ENCODE measurements around the gene RETREG1.
A peak's percentile ranks its signal among the peaks of the same experiment; 100 is the strongest.
"Not testable (repeated sequence)": the region's sequence is repeated elsewhere in the genome, so short reads cannot be mapped to it uniquely, and the experiment has no call there.

RETREG1 gene

GRCh38 chr5:16492398-16493140 lies 124.2 kb downstream of the RETREG1 start:
- DNase-seq (ENCODE audit: low read depth in 1 of 2, low spot score in 1 of 2), result no peak

GRCh38 chr5:16490911-16491310 lies 125.9 kb downstream of the RETREG1 start:
- no peak for DNase-seq (ENCODE audit: low read depth in 1 of 2, low spot score in 1 of 2)

- no peak for DNase-seq (ENCODE audit: low read depth in 1 of 2, low spot score in 1 of 2)
Measured at GRCh38 chr5:16489322-16489791, 127.4 kb downstream of the RETREG1 start.

GRCh38 chr5:16487456-16487855 lies 129.3 kb downstream of the RETREG1 start:
- DNase-seq (ENCODE audit: low read depth in 1 of 2, low spot score in 1 of 2), result no peak

GRCh38 chr5:16486711-16487111 lies 130.1 kb downstream of the RETREG1 start:
- no peak for DNase-seq (ENCODE audit: low read depth in 1 of 2, low spot score in 1 of 2)

- no peak for DNase-seq (ENCODE audit: low read depth in 1 of 2, low spot score in 1 of 2)
Measured at GRCh38 chr5:16485656-16486055, 131.1 kb downstream of the RETREG1 start.

- DNase-seq (ENCODE audit: low read depth in 1 of 2, low spot score in 1 of 2), result no peak
Measured at GRCh38 chr5:16484081-16484480, 132.7 kb downstream of the RETREG1 start.

- DNase-seq (ENCODE audit: low read depth in 1 of 2, low spot score in 1 of 2), result no peak
Measured at GRCh38 chr5:16483361-16483760, 133.4 kb downstream of the RETREG1 start.

- no peak for DNase-seq (ENCODE audit: low read depth in 1 of 2, low spot score in 1 of 2)
Measured at GRCh38 chr5:16482891-16483290, 133.9 kb downstream of the RETREG1 start.

GRCh38 chr5:16480821-16481538 lies 135.8 kb downstream of the RETREG1 start:
- no peak for DNase-seq (ENCODE audit: low read depth in 1 of 2, low spot score in 1 of 2)

- no peak for DNase-seq (ENCODE audit: low read depth in 1 of 2, low spot score in 1 of 2)
Measured at GRCh38 chr5:16480144-16480543, 136.7 kb downstream of the RETREG1 start.

- DNase-seq (ENCODE audit: low read depth in 1 of 2, low spot score in 1 of 2), result no peak
Measured at GRCh38 chr5:16477541-16477940, 139.3 kb downstream of the RETREG1 start.

- not testable (repeated sequence) for DNase-seq (ENCODE audit: low read depth in 1 of 2, low spot score in 1 of 2)
Measured at GRCh38 chr5:16476417-16476816, 140.4 kb downstream of the RETREG1 start.

GRCh38 chr5:16471387-16471786 lies 145.4 kb downstream of the RETREG1 start:
- no peak for DNase-seq (ENCODE audit: low read depth in 1 of 2, low spot score in 1 of 2)

GRCh38 chr5:16467363-16468219 lies 149.2 kb downstream of the RETREG1 start:
- peak in 1 of 2 donors; percentile 38 for DNase-seq (ENCODE audit: low read depth in 1 of 2, low spot score in 1 of 2)

- peak; percentile 70 to 83 for DNase-seq (ENCODE audit: low read depth in 1 of 2, low spot score in 1 of 2)
Measured at GRCh38 chr5:16465544-16466432, 151.0 kb downstream of the RETREG1 start, which contains the start of gene ZNF622. Gene ZNF622, minus strand, starts transcription at chr5:16465800. Its CDS starts 135 bp downstream, at chr5:16465665.

- peak in 1 of 2 donors; percentile 3 for DNase-seq (ENCODE audit: low read depth in 1 of 2, low spot score in 1 of 2)
Measured at GRCh38 chr5:16464664-16465543, 151.9 kb downstream of the RETREG1 start.

GRCh38 chr5:16464231-16464630 lies 152.6 kb downstream of the RETREG1 start:
- no peak for DNase-seq (ENCODE audit: low read depth in 1 of 2, low spot score in 1 of 2)

- DNase-seq (ENCODE audit: low read depth in 1 of 2, low spot score in 1 of 2), result no peak
Measured at GRCh38 chr5:16461782-16462181, 155.0 kb downstream of the RETREG1 start.
